Hematopoietic multipotent progenitor cell treated with erythropoietin and hydrocortisone succinate and interleukin-3 and kit ligand, for 6 days (in vitro differentiated cells): ENCODE measurements around the gene SHLD2.
"Not testable (repeated sequence)": the region's sequence is repeated elsewhere in the genome, so short reads cannot be mapped to it uniquely, and the experiment has no call there.

Source experiments
- DNase-seq: peaks from one replicate; pipeline ENCODE4 v3.0.0-alpha.2; 2015

Gene SHLD2

GRCh38 chr10:87089746-87090145 is 5.3 kb upstream of the SHLD2 start:
- no peak for DNase-seq

- no peak for DNase-seq
Measured at GRCh38 chr10:87090779-87091178, 4.2 kb upstream of the SHLD2 start.

GRCh38 chr10:87092376-87092860 is 2.6 kb upstream of the SHLD2 start:
- no peak for DNase-seq

- DNase-seq = peak; percentile 54
Measured at GRCh38 chr10:87092861-87093631, 2.0 kb upstream of the SHLD2 start.

GRCh38 chr10:87093632-87094372 is 1.2 kb upstream of the SHLD2 start:
- DNase-seq = peak; percentile 78

GRCh38 chr10:87095236-87095945 is 385 bp downstream of the SHLD2 start:
- peak; percentile 85 for DNase-seq

GRCh38 chr10:87101996-87102395 is 7.0 kb downstream of the SHLD2 start:
- DNase-seq = no peak

- not testable (repeated sequence) for DNase-seq
Measured at GRCh38 chr10:87104727-87105126, 9.7 kb downstream of the SHLD2 start.

GRCh38 chr10:87105446-87106124 is 10.6 kb downstream of the SHLD2 start:
- no peak for DNase-seq

GRCh38 chr10:87118122-87118521 is 23.1 kb downstream of the SHLD2 start:
- not testable (repeated sequence) for DNase-seq

- not testable (repeated sequence) for DNase-seq
Measured at GRCh38 chr10:87119029-87119428, 24.0 kb downstream of the SHLD2 start.

- not testable (repeated sequence) for DNase-seq
Measured at GRCh38 chr10:87123351-87123750, 28.3 kb downstream of the SHLD2 start.

GRCh38 chr10:87127048-87127447 is 32.0 kb downstream of the SHLD2 start:
- DNase-seq = not testable (repeated sequence)

- DNase-seq = not testable (repeated sequence)
Measured at GRCh38 chr10:87127607-87128156, 32.7 kb downstream of the SHLD2 start.

GRCh38 chr10:87132176-87132575 is 37.2 kb downstream of the SHLD2 start:
- peak; percentile 88 for DNase-seq

- peak; percentile 30 for DNase-seq
Measured at GRCh38 chr10:87133936-87134335, 38.9 kb downstream of the SHLD2 start.

GRCh38 chr10:87134440-87134839 is 39.4 kb downstream of the SHLD2 start:
- not testable (repeated sequence) for DNase-seq

GRCh38 chr10:87137478-87137877 is 42.5 kb downstream of the SHLD2 start:
- not testable (repeated sequence) for DNase-seq

- DNase-seq = not testable (repeated sequence)
Measured at GRCh38 chr10:87142230-87143108, 47.5 kb downstream of the SHLD2 start.

GRCh38 chr10:87143109-87143418 is 48.1 kb downstream of the SHLD2 start:
- DNase-seq = not testable (repeated sequence)

- DNase-seq = not testable (repeated sequence)
Measured at GRCh38 chr10:87145598-87145997, 50.6 kb downstream of the SHLD2 start.
